GM21723 (cell line): ENCODE results near the gene RABL6.
A peak's percentile ranks its signal among the peaks of the same experiment; 100 is the strongest.

Experiments
- ATAC-seq: cut with Tn5 transposase; IDR thresholded peaks from one replicate; pipeline ENCODE4 v1.9.1; 2021; ENCODE audit warnings: mild to moderate bottlenecking, moderate library complexity; ENCODE audit not compliant: unreplicated experiment

Gene RABL6

DNA sequence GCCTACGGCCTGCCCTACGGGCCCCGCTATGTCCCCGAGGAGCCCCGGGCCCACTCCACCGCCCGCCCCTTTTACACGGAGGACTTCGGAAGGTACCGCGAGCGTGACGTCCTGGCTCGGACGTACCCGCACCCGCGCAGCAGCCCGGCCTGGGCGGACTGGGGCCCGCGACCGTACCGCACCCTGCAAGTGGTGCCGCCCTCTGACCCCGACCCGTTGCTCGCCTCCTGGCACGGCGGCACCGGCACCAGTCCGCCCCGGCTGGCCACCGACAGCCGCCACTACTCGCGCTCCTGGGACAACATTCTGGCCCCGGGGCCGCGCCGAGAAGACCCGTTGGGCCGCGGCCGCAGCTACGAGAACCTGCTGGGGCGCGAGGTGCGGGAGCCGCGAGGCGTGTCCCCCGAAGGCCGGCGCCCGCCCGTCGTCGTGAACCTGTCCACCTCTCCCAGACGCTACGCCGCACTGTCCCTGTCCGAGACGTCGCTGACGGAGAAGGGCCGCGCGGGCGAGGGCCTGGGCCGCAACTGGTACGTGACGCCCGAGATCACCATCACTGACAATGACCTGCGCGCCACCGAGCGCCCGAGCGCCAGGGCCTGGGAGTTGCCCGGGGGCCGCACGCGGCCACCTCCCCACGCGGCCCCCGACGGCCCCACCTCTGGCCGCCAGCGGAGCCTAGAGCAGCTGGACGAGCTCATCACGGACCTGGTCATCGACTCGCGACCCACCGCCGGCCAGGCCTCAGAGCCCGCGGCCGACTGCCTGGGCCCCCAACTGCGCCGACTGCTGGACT lies 37.9 kb downstream of the RABL6 start:
- no peak for ATAC-seq

DNA sequence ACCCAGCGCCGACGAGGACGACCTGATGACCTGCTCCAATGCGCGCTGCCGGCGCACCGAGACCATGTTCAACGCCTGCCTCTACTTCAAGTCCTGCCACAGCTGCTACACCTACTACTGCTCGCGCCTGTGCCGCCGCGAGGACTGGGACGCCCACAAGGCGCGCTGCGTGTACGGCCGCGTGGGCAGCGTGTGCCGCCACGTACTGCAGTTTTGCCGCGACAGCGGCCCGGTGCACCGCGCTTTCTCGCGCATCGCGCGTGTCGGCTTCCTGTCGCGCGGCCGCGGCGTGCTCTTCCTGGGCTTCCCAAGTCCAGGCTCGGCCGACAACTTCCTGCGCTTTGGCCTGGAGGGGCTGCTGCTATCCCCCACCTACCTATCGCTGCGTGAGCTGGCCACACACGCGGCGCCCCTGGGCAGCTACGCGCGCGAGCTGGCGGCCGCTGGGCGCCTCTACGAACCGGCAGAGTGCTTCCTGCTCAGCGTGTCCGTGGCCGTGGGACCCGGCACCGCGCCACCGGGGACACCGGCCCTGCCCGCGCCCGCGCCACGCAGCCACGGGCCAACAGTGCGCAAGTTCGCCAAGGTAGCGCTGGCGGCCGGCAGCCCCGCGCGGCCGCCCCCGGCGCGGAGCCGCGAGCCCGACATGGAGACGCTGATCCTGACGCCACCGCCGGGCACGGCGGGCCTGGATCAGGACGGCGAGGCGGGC lies 38.8 kb downstream of the RABL6 start:
- ATAC-seq = no peak

DNA sequence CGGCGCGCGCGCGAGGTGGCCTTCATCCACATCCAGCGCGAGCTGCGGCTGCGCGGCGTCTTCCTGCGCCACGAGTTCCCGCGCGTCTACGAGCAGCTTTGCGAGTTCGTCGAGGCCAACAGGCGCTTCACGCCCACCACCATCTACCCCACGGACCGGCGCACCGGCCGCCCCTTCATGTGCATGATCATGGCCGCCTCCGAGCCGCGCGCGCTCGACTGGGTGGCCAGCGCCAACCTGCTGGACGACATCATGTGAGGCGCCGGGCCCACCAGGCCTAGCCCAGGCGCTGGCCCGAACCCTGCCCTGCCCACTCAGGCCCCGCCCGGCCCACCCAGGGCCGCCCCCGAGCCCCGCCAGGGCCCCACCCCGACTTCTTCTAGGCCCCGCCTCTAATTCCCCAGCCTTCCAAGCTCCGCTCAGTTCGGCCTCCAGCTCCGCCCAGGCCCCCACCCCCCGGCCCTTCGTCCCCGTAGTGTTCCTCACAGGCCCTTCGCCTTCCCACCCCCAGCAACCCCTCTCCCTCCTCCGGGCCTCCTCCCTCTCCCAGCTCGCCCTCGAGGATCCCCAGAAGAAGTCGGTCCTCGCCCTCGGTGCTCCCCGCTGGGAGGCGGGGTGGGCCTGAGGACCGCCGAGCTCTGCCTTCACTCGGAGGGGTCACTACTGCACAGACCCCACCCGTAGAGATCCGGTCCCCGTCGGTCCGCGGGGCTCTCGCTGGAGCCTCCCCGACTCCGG lies 39.5 kb downstream of the RABL6 start:
- no peak for ATAC-seq

DNA sequence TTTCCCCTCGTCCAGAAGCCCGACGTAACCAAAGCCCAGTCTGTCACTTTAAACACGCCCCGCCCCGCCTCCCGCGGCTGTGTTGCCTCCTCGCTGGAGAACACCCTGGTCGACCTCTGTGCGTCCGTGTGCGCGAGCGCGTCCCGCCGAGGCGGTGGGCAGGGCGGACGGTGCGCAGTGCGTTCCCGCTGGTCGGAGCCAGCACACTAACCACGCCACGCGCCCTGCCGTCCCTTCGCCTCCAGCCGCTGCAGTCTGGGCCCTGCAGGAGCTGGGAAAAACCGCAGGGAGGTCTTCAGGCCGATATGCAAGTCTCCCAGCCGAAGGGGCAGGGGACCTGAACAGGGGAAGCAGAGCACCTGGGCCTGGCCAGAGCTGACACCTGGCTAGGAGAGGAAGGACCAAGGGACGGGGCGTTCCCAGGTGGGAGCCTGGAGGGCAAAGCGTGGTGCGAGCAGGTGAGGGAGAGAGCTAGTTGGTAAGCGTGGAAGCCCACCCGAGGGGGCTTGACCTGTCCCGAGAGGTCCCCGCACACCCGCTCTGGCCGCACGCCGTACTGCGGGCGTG lies 40.2 kb downstream of the RABL6 start:
- ATAC-seq = peak; percentile 30

DNA sequence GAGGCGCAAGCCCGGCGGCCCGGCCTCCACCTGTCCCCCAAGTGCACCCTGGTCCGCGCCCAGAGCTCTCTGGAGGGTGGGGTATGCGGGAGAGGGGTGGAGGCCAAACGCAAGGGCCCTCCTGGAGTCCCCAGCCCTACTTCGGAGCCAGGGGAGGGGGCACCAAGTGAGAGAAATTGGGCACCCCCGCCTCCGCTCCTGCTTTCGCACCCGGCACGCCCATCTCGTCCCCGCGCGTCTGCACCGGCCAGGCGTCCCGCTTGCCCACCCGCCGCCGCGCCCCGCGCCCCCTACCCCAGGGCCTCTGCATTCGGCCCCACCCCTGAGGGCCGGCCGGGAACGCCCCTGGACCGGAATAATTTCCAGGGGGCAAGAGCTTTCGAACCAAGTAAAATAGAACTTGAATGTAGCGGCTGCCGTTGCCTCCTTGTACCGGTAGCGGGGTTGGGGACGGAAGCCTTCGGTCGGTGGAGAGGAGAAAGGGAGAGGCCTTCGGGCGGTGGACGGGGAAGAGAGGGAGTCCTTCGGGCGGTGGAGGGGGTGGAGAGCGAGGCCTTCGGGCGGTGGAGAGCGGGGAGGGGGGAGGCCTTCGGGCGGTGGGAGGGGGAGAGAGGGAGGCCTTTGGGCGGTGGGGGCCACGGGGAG lies 40.8 kb downstream of the RABL6 start:
- ATAC-seq = peak; percentile 11

DNA sequence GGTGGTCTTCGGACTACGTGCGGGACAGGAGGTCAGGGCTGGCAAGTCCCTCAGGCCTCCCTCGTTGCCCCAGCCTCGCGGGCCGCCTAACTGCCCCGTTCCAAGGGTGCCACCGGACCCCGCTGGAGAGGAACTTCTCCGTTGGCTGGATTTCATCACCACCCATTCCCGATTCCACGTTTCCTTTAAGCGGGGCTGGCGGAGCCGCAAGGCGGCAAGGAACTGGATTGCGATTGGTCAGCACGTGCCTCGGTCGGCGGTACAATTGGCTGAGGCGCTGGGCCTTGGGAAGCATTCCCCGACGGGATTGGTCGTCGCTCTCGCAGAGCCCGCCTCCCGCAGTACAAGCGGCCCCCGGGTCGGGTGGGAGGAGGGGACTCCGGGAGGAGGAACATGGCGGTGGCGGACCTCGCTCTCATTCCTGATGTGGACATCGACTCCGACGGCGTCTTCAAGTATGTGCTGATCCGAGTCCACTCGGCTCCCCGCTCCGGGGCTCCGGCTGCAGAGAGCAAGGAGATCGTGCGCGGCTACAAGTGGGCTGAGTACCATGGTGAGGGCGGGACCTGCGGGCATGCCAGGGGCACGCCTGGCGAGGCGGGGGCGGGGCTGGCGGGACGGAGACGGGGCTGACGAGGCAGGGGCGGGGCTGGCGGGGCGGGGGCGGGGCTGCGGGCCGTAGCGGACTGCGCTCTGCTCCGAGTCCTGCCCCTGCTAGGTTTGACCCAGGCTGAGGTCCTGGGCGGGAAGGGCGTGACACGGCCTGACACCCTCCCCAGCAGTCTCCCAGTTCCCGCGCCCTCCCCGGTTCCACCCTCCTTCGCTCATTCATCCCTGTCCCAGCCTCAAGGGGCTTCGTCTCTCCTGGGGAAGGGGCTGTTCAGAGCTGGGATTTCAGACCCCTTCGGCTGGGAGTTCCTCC lies 41.6 kb downstream of the RABL6 start, which contains the start of gene PHPT1:
Gene PHPT1, plus strand, starts transcription at position 372 of the 922 bp plus-strand sequence. Its CDS starts 22 bp downstream, at position 394.
- peak; percentile 69 for ATAC-seq

DNA sequence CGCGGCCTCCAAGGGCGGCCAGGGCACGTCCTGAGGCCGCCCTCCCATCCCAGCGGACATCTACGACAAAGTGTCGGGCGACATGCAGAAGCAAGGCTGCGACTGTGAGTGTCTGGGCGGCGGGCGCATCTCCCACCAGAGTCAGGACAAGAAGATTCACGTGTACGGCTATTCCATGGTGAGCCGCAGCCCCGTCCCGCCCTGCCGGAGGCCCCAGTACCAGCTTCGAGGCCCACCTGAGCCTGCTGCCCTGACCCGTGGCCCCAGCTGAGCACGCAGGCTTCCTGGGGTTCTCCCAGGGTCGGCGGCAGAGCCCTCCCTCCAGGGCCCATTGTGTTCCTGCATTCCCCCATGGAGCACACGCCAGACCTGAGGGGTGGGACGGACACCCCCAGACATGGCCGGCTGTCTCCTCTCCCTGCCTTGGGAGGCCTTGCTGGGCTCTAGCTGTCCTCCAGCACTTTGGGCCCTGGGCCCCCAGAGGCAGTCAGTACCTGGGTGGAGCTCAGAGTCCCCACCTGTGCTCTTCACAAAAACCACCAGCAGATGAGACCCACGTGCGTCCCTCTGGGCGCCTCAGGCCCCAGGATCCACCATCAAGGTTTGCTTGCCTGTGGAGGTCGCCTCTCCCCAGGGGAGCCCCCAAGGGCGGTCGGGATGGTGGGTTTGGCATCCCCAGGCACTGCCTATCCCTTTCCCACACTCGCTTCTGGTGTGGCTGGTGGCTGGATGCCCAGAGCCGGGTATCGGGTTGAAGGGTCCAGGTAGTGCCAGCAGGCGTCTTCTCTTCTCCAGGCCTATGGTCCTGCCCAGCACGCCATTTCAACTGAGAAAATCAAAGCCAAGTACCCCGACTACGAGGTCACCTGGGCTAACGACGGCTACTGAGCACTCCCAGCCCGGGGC lies 42.5 kb downstream of the RABL6 start:
- ATAC-seq = no peak

DNA sequence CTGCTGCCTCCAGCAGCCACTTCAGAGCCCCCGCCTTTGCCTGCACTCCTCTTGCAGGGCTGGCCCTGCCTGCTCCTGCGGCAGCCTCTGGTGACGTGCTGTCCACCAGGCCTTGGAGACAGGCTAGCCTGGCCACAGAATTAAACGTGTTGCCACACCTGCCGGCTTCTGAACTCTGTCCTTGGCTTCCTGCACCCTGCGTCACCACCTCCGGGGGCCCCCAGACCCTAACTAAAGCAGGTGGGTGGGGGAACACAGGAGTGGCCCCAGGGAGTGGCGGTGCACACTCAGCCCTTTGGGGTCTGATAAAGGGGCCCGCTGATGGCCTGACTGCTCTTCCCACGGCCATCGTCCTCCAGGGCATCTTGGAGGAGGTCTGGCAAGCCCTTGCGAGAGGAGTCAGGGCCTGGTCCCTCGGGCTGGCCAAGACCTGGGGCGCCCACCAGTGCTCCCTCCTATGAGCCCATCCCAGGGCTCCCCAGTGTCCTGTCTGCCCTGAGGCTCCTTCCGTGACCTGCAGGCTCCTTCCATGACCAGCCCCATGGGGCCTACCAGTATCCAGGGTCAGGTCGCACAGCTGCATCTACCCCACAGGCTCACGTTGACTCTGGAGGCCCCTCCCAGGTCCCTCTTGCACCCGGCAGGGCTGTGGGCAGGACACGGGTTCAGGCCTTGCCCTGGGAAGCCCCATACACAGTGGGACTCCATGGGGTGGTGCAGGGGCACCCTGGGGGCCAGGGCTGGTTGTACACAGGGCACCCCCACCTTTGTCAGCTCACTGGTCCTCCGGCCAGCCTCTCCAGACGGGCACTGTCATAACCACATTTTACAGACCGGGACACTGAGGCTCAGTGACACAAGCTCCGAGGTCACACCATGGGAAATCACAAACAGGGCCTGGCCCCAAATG lies 43.4 kb downstream of the RABL6 start:
- ATAC-seq = no peak

DNA sequence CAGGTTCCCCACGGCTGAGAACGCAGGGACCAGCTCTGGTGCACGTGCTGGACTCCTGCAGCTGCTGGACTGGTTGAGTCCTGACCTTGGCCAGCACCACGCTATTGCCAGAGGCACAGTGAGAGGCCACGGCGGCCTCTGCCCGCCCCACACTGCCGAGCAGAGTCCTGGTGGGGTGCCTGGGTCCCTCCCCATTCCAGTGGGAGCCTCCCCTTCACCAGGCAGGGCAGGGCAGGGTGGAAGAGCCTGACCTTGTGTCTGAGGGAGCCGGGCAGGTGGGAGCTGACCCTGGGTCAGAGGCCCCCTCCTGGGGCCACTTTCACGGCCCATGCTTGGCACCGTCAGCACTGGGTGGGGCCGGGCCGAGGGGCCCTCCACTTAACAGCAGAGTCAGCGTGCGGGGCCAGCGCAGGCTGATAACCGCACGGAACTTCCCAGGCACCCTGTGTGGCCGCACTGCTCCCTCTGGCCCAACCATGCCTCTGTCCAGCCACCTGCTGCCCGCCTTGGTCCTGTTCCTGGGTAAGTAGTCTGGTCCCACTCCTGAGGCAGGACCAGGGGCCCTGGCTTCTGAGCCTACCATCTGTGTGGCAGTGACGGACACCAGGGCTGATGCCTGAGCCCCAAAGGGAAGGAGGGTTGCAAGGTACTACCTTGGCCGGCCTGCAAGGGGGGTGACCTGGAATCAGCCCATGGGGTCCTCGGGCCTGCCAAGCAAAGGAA lies 44.4 kb downstream of the RABL6 start, which contains the start of gene MAMDC4:
Gene MAMDC4, plus strand, starts transcription at position 406 of the 723 bp plus-strand sequence. Its CDS starts 71 bp downstream, at position 477.
- no peak for ATAC-seq

DNA sequence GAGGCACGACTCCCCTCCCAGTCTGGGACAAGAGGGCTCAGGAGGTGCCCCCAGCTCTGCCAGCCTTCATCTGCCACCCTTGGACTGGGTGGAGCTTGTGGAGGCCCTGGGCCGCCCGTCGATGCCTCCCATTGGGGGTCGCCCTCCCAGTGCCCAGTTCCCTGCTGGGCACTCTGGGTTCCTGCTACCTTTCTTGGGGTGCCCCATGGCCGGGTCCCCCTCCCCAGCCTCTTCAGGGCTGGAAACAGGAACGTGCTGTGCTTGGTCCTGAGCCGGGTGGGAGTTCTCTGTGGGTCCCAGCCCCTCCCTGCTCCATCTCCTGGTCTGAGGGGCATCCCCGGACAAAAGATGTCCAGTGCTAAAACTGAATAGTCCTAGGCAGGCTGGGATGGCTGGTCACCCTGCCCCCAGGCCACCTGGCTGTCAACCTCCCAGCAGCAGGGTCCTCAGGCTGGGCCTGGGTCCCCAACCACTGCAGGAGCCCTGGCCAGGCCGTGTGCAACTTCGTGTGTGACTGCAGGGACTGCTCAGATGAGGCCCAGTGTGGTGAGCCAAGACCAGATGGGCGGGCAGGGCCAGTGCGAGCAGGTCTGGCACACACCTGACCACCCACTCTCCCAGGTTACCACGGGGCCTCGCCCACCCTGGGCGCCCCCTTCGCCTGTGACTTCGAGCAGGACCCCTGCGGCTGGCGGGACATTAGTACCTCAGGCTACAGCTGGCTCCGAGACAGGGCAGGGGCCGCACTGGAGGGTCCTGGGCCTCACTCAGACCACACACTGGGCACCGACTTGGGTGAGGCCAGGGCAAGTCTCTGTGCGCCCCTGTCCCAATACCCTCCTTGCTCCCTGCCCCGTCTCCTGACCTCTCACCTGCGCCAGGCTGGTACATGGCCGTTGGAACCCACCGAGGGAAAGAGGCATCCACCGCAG lies 45.2 kb downstream of the RABL6 start:
- ATAC-seq = no peak

DNA sequence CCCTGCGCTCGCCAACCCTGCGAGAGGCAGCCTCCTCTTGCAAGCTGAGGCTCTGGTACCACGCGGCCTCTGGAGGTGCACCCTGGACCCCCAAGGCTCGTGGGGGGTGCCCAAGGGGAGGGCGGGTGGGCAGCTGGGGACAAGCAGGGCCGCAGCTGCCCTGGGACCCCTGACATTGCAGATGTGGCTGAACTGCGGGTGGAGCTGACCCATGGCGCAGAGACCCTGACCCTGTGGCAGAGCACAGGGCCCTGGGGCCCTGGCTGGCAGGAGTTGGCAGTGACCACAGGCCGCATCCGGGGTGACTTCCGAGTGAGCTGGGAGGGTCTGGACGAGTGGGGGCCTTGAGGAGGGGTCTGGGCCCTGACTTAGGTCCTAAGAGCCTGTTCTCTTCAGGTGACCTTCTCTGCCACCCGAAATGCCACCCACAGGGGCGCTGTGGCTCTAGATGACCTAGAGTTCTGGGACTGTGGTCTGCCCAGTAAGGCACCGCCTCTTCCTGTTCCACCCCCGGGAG lies 45.9 kb downstream of the RABL6 start:
- ATAC-seq = no peak

DNA sequence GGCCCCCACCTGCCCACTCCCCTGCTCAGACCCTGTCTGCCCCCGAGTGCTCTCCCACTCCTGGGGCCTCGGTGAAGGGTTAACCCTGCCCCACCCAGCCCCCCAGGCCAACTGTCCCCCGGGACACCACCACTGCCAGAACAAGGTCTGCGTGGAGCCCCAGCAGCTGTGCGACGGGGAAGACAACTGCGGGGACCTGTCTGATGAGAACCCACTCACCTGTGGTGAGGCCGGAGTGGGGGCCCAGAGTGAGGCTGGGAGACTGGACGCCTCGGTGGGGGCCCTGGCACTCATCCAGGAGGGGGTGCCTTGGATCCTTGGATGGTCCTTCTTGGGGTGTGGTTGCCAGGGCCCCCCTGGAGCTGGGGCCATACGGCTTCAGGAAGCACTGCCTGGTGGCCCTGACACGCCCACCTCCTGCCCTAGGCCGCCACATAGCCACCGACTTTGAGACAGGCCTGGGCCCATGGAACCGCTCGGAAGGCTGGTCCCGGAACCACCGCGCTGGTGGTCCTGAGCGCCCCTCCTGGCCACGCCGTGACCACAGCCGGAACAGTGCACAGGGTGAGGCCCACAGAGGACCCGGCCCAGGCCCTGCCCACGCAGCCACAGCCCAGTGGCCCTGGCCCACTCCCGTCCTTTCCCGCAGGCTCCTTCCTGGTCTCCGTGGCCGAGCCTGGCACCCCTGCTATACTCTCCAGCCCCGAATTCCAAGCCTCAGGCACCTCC lies 46.5 kb downstream of the RABL6 start:
- no peak for ATAC-seq

DNA sequence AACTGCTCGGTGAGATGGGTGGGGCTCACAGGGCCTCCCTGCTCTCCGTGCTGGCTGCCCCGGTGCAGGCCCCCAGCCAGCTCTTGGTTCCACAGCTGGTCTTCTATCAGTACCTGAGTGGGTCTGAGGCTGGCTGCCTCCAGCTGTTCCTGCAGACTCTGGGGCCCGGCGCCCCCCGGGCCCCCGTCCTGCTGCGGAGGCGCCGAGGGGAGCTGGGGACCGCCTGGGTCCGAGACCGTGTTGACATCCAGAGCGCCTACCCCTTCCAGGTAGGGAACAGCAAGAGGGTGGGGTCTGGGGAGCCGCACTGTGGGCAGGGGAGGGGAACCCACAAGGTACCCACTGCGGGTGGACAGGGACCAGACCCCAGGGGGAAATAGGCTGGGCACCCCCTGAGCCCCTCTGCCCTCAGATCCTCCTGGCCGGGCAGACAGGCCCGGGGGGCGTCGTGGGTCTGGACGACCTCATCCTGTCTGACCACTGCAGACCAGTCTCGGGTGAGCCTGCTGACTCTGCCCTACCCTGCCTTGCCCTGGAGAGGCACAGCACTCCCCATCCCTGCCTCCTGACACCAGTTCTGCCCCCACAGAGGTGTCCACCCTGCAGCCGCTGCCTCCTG lies 47.2 kb downstream of the RABL6 start:
- no peak for ATAC-seq

DNA sequence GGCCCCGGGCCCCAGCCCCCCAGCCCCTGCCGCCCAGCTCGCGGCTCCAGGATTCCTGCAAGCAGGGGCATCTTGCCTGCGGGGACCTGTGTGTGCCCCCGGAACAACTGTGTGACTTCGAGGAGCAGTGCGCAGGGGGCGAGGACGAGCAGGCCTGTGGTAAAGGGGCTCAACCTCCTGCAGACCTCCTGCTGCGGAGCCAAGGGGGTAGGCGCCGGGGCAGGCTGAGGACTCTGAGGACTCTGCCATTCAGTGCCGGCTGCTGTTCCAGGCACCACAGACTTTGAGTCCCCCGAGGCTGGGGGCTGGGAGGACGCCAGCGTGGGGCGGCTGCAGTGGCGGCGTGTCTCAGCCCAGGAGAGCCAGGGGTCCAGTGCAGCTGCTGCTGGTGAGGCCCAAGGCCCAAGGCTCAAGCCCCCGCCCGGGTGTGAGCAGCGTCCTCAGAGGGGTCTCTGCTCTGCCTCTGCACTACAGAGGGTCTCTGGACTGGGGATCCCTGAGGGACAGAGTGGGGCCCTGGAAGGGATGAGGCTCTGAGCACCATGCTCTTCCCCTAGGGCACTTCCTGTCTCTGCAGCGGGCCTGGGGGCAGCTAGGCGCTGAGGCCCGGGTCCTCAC lies 47.8 kb downstream of the RABL6 start:
- ATAC-seq = no peak
